Activated CD8-positive, alpha-beta memory T cell treated with anti-CD3 and anti-CD28 coated beads, Interleukin-2, amount 50 U/mL, for 1 hour (primary cell): ENCODE data around the gene IL31.
"Not testable (repeated sequence)": the region's sequence is repeated elsewhere in the genome, so short reads cannot be mapped to it uniquely, and the experiment has no call there.

Experiments used
- DNase-seq: peaks from one replicate; pipeline ENCODE4 v3.0.0-alpha.2; 2020; ENCODE audit errors: extremely low read depth

The IL31 gene

DNA sequence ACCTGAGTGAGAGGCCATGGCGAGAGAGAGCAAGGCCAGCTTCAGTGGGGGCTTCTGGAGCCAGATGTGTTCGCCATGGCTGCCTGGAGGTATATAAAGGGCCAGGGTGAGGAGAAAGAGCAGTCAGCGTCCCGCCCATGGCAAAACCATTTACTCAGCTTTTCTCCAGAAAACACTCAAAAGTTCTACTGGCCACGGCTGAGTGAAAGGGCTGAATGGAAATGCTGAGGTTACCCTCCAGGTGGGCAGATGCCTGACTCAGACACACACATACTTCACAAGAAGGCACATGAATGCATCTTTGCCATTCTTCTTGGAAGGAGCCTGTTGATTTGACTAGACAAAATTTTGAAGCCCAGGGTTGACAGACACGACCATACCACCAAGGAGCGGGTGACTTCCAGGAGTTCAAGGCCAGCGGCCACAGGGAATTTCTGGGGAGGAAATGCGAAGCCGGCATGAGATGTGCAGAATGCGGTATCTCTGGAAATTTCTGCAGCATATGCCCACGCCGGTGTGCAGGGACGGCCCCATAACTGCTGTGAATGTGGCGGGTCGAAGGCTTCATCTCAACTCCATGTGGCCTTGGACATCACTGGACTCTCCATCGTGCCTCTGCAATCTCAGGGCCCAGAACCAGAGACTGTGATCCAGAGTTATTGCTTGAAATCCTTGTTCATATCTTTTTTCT, at the start of gene IL31:
Gene IL31 (minus strand): TSS at position 67 of the 691 bp plus-strand sequence. CDS start 49 bp downstream, at position 18.
- no peak for DNase-seq

DNA sequence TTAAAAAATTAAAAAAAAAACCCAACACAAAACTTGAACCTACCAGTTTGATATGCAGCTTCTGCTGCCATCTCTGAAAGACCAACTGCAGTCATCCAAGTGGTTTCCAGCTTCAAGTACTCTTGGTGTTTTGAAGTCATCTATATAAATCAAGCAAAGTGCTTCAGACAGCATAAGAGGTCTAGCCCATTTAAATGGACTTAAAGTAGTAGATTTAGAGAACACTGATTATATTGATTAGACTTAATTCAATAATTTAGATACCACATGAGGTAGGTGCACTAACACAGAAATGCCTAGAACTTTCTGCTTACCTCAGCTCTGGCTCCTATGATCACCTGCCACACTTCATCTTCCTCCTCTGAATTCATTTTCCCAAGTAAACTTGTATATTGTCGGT, 42.4 kb upstream of the IL31 start:
- no peak for DNase-seq

DNA sequence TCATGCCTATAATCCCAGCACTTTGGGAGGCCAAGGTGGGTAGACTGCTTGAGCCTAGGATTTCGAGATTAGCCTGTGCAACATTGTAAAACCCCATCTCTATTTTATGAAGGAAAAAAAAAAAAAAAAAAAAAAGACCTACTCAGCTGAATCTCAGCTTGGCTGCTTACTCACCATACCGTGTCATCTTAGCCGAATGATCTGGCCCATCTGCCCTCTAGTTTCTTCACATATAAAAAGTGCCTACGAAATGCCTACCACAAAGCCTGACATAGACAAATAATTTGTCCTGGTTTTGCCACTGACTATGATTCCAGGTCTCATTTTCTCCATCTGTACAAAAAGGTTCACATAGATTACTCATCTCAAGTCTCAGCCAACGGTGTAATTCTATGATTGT, 41.8 kb upstream of the IL31 start:
- no peak for DNase-seq

DNA sequence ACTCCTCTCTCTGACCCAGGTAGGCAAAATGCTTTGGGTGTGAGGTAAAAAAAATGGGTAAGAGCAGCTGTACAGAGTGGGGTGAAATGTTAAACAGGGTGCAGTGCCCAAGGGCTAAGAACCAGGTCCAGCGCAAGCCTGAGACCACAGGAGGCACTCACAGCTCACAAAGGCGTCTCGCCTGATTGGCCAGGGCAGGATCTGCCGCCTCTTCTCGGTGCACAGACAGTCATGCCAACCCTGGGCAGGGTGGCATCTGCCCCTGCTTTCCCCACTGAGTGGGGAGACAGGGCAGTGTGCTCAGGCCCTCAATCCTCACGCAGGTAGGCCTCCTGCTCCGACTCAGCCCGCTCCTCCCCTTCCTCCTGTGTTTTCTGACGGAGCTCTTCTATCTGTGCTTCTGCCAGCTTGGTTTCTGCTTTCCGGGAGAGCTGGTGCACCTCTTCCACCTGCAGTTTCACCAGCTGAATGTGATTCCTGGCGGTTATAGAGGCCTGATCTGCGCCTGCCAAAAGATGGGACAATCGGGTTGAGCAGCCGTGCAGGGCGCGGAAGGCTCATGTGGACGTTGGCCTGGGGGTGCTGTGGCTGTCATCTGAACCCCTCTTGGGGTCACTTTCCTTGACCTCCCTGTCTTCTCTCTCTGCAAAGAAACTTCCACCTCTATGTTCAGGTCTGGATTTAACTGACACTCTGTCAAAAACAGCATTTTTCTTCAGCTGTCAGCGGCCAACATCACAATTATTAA, 34.2 kb upstream of the IL31 start:
- no peak for DNase-seq

DNA sequence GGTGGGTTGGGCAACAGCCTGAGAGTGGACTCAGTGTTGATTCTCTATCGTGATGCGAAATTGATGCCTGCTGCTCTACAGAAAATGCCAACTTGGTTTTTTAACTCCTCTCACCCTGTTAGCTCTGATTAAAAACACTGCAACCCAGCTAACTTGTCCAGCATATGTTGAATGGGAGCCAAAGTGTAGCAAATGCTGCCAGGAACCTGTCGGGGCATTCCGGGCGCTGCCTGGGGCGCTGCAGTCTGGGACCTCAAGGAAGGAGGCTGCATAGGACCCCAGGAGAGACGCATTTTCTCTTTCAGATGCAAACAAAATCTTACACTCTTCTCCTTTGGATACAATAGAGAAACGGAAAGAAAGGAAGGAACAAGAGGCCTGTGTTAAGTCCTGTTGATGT, 33.4 kb upstream of the IL31 start:
- DNase-seq = no peak

DNA sequence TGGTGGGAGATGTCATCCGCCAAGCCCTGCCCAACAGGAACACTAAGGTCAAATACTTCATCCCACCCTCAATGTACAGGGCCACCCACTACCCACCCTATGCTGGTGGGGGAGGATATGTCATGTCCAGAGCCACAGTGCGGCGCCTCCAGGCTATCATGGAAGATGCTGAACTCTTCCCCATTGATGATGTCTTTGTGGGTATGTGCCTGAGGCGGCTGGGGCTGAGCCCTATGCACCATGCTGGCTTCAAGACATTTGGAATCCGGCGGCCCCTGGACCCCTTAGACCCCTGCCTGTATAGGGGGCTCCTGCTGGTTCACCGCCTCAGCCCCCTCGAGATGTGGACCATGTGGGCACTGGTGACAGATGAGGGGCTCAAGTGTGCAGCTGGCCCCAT, 33.0 kb upstream of the IL31 start:
- no peak for DNase-seq

DNA sequence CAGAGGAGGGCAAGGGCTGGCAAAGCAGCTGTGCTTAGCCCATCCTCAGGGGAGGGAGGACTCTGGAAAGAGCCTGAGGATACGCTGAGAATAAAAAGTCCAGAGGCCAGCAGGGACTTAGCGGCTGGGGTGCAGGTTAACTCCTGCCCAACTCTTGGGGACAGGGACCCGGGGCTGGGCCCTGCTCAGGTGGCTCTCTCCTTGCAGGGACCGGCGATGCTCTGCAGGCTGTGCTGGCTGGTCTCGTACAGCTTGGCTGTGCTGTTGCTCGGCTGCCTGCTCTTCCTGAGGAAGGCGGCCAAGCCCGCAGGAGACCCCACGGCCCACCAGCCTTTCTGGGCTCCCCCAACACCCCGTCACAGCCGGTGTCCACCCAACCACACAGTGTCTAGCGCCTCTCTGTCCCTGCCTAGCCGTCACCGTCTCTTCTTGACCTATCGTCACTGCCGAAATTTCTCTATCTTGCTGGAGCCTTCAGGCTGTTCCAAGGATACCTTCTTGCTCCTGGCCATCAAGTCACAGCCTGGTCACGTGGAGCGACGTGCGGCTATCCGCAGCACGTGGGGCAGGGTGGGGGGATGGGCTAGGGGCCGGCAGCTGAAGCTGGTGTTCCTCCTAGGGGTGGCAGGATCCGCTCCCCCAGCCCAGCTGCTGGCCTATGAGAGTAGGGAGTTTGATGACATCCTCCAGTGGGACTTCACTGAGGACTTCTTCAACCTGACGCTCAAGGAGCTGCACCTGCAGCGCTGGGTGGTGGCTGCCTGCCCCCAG, 32.3 kb upstream of the IL31 start:
- no peak for DNase-seq

DNA sequence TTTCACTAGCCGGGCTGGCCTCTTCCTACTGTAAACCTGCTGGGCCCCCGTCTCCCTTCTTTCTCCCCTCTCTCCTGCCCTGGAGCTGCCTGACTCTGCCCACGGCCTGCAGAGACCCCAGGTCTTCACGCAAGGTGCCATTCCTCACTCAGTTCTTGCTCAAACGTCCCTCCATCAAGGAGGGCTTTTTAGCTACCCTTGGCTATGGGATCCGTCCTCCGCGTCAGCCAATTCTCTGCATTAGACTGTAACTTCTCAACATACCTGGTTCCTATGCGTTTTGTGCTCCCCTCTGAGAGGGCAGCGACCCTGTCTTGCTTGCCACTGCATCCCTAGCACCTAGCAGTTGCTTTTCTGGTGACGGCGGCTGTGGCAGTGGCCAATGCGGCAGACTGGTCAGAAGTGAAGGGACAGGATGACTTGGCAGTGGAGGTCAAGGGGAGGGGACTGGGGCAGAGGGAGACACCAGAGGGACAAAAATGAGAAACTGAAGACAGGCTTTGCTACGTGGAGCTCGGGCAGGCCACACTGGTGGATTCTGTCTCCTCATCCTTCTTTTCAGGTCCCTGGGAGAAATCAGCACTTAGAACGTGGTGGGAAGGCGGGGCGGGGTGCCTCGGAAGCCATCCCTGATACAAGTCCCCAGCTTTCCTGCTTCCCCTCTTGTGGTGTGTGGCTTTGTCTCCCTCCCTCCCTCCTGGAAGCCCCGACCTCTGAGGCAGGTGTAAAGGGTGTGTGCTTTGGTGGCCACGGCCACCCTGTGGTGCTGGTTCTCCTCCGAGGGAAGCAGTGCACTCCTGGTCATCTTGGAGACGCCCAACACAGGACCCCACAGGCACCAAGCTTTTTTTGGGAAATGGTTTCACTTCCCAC, 31.3 kb upstream of the IL31 start:
- DNase-seq = no peak

DNA sequence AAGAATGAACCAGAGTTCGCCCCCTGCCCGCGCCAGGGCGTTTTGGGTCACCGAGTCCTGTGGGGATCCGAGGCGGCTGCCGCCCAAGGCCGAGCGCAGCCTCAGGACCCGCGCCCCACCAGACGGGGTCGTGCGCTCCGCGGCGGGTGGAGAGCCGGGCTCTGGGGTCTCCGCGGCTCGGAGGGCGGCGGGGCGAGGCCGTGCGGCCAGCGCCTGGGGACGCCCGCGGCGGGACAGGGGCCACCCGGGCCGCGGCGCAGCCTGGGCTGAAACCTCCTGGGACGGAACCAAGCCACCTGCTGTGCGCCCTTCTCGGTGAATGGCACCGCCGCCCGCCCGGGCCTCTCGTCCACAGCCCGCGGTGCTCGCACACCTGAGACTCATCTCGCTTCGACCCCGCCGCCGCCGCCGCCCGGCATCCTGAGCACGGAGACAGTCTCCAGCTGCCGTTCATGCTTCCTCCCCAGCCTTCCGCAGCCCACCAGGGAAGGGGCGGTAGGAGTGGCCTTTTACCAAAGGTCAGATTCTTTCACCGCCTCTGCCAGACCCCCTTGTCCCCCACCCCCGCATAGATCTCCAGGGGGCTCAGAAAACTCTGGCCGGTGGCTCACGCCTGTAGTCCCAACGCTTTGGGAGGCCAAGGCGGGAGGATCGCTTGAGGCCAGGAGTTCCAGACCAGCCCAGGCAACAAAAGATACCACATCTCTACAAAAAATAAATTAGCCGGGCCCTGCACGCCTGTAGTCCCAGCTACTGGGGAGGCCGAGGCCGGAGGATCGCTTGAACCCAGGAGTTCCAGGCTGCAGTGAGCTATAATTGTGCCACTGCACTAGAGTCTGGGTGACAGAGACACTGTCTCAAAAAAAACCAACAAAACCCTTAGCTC, 30.4 kb upstream of the IL31 start:
- no peak for DNase-seq

DNA sequence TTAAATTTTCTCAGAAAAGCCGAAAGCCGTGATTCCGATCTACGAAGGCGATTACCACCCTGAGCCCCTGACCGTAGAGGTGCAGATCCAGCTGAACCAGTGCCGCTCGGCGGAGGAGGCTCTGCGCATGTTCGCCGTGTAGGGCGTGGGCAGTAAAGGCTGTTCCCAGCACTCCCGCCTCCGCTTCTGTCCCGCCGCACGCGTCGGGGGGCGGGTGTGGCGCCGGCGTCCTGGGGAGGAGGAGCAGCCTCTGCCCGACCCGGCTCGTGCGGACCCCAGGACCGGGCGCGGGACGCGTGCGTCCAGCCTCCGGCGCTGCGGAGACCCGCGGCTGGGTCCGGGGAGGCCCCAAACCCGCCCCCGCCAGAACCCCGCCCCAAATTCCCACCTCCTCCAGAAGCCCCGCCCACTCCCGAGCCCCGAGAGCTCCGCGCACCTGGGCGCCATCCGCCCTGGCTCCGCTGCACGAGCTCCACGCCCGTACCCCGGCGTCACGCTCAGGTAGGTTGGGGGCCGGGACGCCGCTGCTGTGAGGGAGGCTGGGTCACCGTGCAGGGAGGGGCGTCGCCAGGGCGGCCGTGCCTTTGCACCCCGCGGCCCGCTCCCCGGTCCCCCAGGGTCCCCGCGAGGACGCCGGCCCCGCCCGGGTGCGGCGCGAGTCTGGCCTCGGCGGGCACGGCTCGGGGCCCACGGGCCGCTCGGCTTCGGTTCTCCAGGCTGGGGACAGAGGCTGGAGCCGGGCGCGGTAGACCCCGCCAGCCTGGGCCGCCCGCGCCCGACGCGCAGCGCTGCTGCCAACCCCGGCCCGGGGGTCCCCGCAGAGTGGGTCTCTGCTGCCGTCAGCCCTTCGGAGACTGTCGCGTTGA, 29.5 kb upstream of the IL31 start, which contains the start of gene B3GNT4:
Gene B3GNT4 (plus strand): TSS at position 409 of the 866 bp plus-strand sequence. CDS start 910 bp downstream, outside the sequence.
- DNase-seq = peak; percentile 47

DNA sequence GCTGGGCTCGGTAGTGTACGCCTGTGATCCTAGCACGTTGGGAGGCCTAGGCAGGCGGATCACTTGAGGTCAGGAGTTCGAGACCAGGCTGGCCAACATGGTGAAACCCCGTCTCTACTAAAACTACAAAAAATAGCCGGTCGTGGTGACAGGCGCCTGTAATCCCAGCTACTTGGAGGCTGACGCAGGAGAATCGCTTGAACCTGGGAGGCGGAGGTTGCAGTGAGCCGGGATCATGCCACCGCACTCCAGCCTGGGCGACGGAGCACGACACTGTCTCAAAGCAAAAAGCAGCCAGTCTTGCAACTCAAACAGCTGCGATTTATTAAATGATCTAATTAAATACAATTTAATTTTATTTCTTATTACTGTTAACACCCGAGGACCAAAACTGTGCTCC, 28.8 kb upstream of the IL31 start:
- DNase-seq = not testable (repeated sequence)

DNA sequence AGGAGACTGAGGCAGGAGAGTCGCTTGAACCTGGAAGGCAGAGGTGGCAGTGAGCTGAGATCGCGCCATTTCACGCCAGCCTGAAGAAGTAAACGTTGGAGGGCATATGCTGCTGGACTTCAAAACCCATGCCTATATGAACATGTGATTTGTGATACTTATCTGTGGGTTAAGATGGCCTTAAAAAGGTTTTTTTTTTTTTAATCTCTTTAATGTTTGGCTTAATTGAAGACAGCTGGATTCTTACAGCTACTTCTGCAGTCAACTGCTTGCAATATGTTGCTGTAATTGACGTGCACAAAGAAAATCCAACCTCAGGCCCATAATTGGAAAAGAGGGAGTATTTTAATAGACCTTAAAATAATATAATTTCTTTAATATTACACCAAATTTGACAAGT, 28.0 kb upstream of the IL31 start:
- no peak for DNase-seq

DNA sequence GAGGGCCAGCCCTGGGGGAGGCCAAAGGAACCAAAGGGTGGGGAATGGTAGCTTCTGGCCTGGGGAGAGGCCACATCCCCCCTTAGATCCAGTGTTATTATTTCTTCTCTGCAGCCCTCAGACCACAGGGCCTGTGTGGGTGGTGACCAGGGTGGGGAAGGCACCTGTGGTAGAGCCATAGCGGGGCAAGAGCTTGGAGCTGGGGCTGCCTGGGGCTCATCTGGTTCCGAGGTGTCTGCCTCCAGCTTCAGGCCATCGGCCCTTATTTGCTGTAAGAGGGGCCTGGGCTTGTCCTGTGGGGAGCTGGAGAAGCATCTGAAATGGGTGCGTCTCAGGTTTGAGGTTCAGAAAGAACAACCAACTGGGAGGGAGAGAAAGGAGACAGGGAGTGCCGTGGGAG, 27.4 kb upstream of the IL31 start:
- DNase-seq = no peak

DNA sequence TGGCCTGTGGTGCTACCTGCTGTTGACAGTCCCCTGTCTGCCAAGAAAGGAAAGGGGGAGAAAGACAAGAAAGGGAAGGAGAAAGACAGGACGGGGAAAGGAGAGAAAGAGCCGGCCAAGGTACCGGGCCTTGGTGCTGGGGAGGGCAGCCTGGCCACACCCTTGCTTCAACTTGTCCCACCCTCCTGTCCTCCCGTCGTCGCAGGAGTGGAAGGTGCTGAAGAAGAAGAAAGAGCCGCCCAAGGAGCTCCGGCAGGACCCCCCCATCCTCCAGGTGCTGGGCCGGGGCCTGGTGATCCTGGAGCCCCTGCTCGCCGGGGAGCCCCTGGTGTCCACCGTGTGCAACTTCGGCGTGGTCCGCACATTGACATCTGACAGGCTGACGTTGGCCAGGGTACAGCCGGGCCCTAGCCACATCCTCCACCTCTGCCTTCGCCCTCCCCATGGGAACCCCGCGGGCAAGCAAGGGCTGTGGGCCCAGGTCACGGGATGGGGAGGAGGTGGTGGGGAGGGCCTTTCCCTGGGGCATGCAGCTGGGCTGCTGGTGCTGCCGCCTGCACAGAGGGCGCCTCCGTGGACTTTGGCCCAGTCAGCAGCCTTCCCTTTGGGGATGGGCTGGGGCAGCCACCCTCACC, 26.6 kb upstream of the IL31 start:
- no peak for DNase-seq

DNA sequence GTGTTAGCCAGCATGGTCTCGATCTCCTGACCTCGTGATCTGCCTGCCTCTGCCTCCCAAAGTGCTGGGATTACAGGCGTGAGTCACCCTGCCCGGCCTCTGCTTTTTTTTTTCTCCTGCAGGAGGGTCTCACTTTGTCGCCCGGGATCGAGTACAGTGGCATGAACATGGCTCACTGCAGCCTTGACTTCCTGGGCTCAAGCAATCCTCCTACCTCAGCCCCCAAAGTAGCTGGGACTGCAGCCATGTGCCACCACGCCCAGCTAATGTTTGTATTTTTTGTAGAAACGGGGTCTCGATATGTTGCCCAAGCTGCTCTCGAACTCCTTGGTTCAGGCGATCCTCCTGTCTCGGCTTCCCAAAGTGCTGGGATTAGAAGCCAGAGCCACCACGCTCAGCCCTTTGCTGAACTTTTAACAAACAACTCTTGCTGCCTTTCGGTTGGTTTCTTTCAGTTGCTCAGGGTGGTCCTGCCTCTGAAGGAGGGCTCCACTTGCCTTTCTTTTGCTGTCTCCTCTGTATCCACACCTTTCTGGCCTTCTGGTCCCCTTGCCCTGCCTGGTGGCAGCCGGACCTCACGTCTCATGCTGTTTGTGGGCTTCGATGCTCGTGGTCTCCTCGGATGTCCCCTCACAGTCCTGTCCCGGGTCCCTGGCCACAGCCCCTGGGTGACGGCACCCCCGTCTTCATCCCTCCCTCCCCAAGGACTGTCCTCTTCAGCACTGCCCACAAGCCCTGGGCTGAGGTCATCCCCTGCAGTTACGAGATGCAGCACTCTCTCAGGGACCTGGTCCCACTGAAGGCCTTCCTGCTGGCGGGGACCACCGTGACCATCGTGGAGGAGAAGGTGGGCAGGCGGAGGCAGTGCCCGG, 25.7 kb upstream of the IL31 start:
- no peak for DNase-seq

DNA sequence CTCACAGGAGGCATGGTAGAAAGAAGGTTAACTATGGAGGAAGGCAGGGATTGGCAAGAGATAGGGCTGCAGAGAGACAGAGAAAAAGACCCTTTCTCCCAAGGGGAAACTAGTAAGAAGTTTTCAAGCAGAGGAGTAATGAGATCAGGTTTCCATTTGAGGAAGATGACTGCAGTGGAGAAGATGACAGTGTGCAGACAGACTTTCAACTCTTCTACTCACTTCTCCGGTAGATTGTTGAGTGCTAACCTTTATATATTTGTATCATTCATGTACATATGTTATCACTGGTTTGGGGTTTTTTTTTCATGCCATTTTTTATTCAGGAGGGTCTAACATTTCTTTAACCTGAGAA, 23.6 kb upstream of the IL31 start:
- DNase-seq = no peak

DNA sequence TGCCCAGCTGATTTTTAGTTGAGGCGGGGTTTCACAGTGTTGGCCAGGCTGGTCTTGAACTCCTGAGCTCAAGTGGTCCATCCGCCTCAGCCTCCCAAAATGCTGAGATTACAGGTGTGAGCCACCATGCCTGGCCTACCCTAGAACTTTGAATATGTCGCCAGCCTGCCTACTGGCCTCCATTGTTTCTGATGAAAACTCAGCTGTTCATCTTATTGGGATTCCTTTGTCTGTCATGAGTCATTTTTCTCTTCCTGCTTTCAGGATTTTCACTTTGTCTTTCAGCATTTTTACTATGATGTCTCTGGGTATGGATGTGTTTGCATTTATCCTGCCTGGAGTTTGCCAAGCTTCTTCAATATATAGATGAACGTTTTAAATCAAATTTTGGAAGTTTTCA, 21.4 kb upstream of the IL31 start:
- DNase-seq = no peak

DNA sequence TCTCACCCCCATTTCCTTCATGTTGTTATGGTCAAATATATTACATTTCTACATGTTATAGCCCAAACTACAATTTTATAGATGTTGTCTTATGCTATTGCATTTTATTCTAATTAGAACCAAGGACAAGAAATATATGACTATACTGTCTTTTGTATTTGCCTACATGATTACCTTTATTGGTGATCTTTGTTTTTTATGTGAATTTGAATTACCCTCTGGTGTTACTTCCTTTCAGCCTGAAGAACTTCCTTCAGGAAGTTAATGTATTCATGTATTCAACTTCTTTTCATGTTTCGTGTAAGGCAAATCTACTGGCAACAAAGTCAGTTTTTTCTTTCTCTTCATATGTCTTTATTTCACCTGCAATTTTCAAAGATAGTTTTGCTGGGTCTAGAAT, 20.8 kb upstream of the IL31 start:
- no peak for DNase-seq
